Cortex of kidney (tissue), 1 donor: ENCODE measurements around the gene SECISBP2.

Experiments used
- DNase-seq: peaks from one replicate; lab custom pipeline; 2025; lab: John Stamatoyannopoulos, UW

The SECISBP2 gene

DNA sequence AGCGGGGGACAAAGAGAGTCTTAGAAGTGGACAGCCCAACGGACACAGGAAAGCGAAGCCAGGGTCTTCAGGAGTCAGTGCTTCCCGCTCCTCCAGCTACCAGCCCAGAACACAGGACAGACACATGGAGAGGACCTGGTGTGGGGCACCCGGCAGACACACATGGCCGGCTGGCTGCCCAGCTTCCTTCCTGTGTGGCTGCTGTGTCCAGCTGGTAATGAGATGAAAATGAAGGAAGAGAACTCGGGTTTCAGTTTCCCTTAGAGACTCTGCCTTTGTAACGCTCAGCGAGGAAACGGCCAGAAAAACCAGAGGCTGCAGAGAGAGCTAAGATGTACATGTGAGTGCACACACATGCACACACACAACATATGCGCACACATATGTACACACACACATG lies 87.5 kb downstream of the SECISBP2 start:
- no peak for DNase-seq

GRCh38 chr9:89407070-89407469 lies 88.8 kb downstream of the SECISBP2 start:
- no peak for DNase-seq

GRCh38 chr9:89408628-89409101 lies 90.4 kb downstream of the SECISBP2 start:
- DNase-seq, result no peak
